ENCODE results near the gene RND1.

RND1 gene

DNA sequence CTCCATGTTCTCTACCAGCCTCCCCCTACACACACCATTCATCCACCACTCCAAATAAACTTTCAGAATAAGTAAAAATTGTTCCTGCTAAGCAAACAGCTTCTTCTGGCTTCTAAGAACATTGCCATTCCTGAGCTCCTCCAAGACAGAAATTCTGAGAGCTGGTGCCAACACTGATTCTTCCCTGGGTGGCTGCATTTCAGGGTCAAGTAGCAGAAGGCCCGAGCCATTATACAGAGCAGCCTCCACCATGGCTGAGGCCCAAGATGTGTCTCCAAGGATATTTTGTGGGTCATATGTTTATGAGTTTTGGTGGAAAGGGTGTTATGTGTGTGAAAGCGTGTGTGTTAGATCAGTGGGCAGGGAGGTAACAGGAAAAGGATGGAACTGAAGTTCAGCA is 3.5 kb upstream of the RND1 start:
- no peaks in the 10 kb centered on the region for H3K9me2 ChIP-seq (replicated peaks; ENCODE audit: control insufficient read depth, low read length)
- H3K27ac ChIP-seq (ENCODE audit: low read depth, low read length): no peak overlapping the region
- H3K4me2 ChIP-seq (ENCODE audit: low read length): no peak overlapping the region
- H3K36me3 ChIP-seq (ENCODE audit: control insufficient read depth, low read length): no peaks in the 10 kb centered on the region
- peaks cover 7% of the 10 kb centered on the region for H4K20me1 ChIP-seq (ENCODE audit: control insufficient read depth, insufficient read depth, low read depth, low read length)
- H3K27me3 ChIP-seq (ENCODE audit: control insufficient read depth, low read length): peaks cover 7% of the 10 kb centered on the region; the same call in 1 of the 2 replicates
- no peak for TF ChIP-seq EZH2phosphoT487 (IDR thresholded peaks at IDR 0.05; ENCODE audit: borderline replicate concordance, low read length)
- TF ChIP-seq, protein P1, sequence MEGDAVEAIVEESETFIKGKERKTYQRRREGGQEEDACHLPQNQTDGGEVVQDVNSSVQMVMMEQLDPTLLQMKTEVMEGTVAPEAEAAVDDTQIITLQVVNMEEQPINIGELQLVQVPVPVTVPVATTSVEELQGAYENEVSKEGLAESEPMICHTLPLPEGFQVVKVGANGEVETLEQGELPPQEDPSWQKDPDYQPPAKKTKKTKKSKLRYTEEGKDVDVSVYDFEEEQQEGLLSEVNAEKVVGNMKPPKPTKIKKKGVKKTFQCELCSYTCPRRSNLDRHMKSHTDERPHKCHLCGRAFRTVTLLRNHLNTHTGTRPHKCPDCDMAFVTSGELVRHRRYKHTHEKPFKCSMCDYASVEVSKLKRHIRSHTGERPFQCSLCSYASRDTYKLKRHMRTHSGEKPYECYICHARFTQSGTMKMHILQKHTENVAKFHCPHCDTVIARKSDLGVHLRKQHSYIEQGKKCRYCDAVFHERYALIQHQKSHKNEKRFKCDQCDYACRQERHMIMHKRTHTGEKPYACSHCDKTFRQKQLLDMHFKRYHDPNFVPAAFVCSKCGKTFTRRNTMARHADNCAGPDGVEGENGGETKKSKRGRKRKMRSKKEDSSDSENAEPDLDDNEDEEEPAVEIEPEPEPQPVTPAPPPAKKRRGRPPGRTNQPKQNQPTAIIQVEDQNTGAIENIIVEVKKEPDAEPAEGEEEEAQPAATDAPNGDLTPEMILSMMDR (IDR thresholded peaks at IDR 0.05; ENCODE audit: low read depth, low read length, poor library complexity, severe bottlenecking): no peak
- peaks cover 16% of the 10 kb centered on the region for H3K4me1 ChIP-seq (ENCODE audit: control insufficient read depth, low read length)
- peaks cover 8% of the 10 kb centered on the region for H3K79me2 ChIP-seq (ENCODE audit: control insufficient read depth, low read length)
- H3K4me3 ChIP-seq (ENCODE audit: low read length): no peak overlapping the region
- H3F3A ChIP-seq (ENCODE audit: control insufficient read depth, insufficient read depth): no peaks in the 10 kb centered on the region
- H3K9me3 ChIP-seq (ENCODE audit: control insufficient read depth, insufficient read depth, low read length): no peaks in the 10 kb centered on the region

DNA sequence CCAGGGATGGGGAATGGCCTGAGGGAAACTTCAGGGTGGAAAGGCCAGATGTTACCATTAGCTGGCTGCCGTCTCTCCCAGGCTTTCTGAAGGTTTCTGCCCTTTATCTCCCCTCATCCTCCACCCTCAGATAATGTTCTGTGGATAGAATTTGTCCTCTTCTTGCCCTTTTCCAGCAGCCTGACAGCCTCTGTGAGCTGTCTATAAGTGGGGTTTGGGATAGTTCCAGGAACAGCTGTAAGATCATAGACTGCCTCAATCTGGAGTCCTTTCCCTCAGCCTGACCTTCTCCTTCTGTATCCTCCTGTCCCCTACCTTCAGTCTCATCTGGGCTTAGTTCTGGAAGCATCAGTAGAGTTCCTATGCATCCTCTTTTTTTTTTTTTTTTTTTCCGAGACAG is 2.8 kb upstream of the RND1 start:
- no peak overlapping the region for H3K27ac ChIP-seq (ENCODE audit: low read depth, low read length)
- TF ChIP-seq, protein P1 (IDR thresholded peaks at IDR 0.05; ENCODE audit: low read depth, low read length, poor library complexity, severe bottlenecking): no peak
- no peak for TF ChIP-seq EZH2phosphoT487 (IDR thresholded peaks at IDR 0.05; ENCODE audit: borderline replicate concordance, low read length)
- H3K27me3 ChIP-seq (ENCODE audit: control insufficient read depth, low read length): peaks cover 10% of the 10 kb centered on the region; the same call in 1 of the 2 replicates
- 0 out of 2 replicates have a peak, but pooled peaks cover 7% of the 10 kb centered on the region for H3K36me3 ChIP-seq (ENCODE audit: control insufficient read depth, low read length)
- H4K20me1 ChIP-seq (ENCODE audit: control insufficient read depth, insufficient read depth, low read depth, low read length): peaks cover 7% of the 10 kb centered on the region
- no peak overlapping the region for H3K4me2 ChIP-seq (ENCODE audit: low read length)
- peaks cover 8% of the 10 kb centered on the region for H3K79me2 ChIP-seq (ENCODE audit: control insufficient read depth, low read length)
- H3F3A ChIP-seq (ENCODE audit: control insufficient read depth, insufficient read depth): no peaks in the 10 kb centered on the region
- H3K9me3 ChIP-seq (ENCODE audit: control insufficient read depth, insufficient read depth, low read length): no peaks in the 10 kb centered on the region
- H3K4me1 ChIP-seq (ENCODE audit: control insufficient read depth, low read length): peaks cover 22% of the 10 kb centered on the region
- H3K9me2 ChIP-seq (replicated peaks; ENCODE audit: control insufficient read depth, low read length): no peaks in the 10 kb centered on the region
- no peak overlapping the region for H3K4me3 ChIP-seq (ENCODE audit: low read length)

DNA sequence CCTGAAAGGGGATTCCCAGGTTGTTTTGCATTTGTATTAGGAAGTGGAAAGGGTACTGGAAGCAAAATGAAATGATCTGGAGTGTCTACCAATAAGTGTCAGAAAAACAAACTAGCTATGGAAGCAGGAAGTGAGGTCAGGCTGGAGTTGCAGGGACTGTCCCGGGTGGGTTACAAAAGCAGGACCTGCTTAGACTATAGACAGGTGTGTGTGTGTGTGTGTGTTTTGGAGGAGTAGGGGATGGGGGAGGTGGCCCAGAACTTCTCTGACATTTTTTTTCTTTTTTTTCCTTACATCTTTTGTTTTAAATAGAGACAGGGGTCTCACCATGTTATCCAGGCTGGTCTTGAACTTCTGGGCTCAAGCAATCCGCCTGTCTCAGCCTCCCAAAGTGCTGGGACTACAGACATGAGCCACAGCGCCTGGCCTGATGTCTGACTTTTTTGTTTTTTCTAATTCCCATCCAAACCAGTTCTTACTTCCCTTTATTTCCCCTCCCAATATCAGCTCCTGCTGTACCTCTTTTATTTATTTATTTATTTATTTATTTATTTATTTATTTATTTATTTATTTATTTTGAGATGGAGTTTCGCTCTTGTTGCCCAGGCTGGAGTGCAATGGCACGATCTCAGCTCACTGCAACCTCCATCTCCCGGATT is 512 bp upstream of the RND1 start:
- peak overlapping the region; percentile 83 for H3K4me3 ChIP-seq (ENCODE audit: low read length)
- H3K9me2 ChIP-seq (replicated peaks; ENCODE audit: control insufficient read depth, low read length): no peaks in the 10 kb centered on the region
- H3K4me1 ChIP-seq (ENCODE audit: control insufficient read depth, low read length): peaks cover 22% of the 10 kb centered on the region
- peak overlapping the region; percentile 89 for H3K4me2 ChIP-seq (ENCODE audit: low read length)
- peak overlapping the region; percentile 54 for H3K27ac ChIP-seq (ENCODE audit: low read depth, low read length)
- no peaks in the 10 kb centered on the region for H3F3A ChIP-seq (ENCODE audit: control insufficient read depth, insufficient read depth)
- H3K79me2 ChIP-seq (ENCODE audit: control insufficient read depth, low read length): peaks cover 8% of the 10 kb centered on the region
- H3K36me3 ChIP-seq (ENCODE audit: control insufficient read depth, low read length): peaks cover 19% of the 10 kb centered on the region
- peaks cover 5% of the 10 kb centered on the region; the same call in 1 of the 2 replicates for H3K27me3 ChIP-seq (ENCODE audit: control insufficient read depth, low read length)
- TF ChIP-seq, protein P1 (IDR thresholded peaks at IDR 0.05; ENCODE audit: low read depth, low read length, poor library complexity, severe bottlenecking): no peak
- TF ChIP-seq EZH2phosphoT487 (IDR thresholded peaks at IDR 0.05; ENCODE audit: borderline replicate concordance, low read length): no peak
- H4K20me1 ChIP-seq (ENCODE audit: control insufficient read depth, insufficient read depth, low read depth, low read length): peaks cover 7% of the 10 kb centered on the region
- H3K9me3 ChIP-seq (ENCODE audit: control insufficient read depth, insufficient read depth, low read length): no peaks in the 10 kb centered on the region
